NOMO-1 treated with DMSO at 0.1 percent for 48 hours (cell line): ENCODE measurements around the gene RASSF7.
"Not testable (repeated sequence)": the region's sequence is repeated elsewhere in the genome, so short reads cannot be mapped to it uniquely, and the experiment has no call there.

ENCODE experiments used
- DNase-seq: peaks from one replicate; lab custom pipeline; 2025; ENCODE audit not compliant: unreplicated experiment; lab: John Stamatoyannopoulos, UW

RASSF7 gene

DNA sequence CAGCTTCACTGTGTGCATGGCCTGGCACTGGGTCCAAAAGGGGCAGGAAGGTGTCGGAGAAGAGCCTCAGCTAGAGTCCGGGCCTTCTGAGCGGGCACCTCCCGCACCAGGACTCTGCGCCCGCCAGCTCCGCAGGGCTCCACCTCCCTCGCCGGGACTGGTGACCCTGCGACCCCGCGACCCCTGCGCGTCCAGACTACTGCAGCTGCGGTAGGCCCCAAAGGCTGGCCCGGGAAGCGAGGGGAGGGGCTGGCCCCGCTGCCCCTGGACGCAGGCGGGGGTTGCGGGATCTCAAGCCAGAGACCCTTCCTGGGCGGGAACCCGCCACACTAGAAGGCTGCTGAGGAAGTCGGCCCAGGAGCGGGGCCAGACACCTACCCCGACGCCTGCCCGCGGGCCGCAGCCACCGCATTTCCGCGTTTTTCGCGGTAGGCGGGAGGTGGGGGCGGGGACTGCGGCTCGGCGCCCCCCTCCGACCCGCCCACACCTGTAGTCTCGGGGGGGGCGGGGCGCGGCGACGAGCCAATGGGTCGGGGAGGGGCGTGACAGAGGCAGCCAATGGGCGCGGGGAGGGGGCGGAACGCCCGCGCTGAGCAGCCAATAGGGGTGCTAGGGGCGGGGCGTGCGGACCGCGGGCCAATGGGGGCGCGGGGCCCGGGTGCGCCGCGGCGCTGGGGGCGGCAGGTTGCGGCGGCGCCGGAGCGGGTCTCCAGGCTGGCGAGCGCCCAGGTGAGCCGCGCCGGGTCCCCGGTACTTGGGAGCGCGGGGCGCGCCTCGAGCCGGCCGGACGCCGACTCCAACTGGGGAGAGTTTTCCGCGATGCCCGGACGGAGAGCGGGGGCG lies at the start of gene RASSF7, which contains the start of gene LMNTD2:
RASSF7 (plus strand) TSS at position 666 of the 843 bp plus-strand sequence. CDS start 799 bp downstream, outside the sequence.
LMNTD2 (minus strand) TSS at position 434 of the 843 bp plus-strand sequence; CDS start at position 412, 22 bp downstream.
- DNase-seq: peak; percentile 85

DNA sequence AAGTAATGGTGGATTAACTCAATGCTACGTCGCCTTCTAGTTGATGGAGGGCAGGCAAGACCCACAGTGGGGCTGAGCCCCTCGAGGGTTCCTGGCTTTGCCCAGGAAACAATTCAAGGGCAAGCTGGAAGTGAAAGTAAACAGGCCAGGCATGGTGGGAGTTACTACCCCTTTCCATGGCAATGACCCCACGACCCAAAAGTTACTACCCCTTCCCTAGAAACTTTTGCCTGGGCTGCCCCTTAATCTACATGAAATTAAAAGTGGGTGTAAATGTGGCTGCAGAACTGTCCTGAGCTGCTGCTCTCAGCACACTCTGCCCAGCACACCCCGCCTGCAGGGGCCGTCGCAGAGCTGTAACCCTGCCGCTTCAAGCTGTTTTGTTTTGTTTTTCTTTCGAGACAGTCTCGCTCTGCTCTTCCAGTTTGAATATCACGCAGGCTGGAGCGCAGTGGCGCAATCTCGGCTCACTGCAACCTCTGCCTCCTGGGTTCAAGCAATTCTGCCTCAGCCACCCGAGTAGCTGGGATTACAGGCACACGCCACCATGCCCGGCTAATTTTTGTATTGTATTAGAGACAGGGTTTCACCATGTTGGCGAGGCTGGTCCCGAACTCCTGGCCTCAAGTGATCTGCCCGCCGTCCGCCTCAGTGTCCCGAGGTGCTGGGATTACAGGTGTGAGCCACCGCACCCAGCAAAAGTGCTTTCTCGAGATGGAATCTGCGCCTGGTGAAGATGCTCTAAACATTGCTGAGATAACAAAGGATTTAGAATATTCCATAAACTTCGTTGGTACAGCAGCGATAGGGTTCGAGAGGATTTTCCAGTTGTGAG lies 47.8 kb upstream of the RASSF7 start:
- DNase-seq: peak; percentile 54

GRCh38 chr11:514606-515005 lies 46.2 kb upstream of the RASSF7 start:
- no peak for DNase-seq

DNA sequence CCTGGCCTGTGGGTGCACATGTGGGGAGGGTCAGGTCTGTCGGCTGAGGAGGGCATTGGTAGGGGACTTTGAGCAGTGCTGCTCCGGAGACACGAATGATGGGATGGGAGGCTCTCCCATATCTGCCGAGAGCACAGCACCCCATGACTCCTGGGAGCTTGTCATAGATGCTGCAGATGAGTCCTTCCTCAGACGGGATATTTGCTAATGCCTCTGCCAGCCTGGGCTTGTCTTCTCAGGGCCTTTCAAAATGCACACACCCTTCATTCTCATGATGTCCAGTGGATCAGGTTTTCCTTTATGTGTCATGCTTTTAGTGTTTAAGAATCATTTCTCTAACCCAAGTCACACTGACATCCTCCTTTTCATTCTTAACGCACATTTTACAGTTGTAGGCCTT lies 45.6 kb upstream of the RASSF7 start:
- no peak for DNase-seq

GRCh38 chr11:516400-516799 lies 44.4 kb upstream of the RASSF7 start:
- no peak for DNase-seq

GRCh38 chr11:516918-517685 lies 43.7 kb upstream of the RASSF7 start:
- not testable (repeated sequence) for DNase-seq

GRCh38 chr11:518463-519202 lies 42.1 kb upstream of the RASSF7 start:
- no peak for DNase-seq

- no peak for DNase-seq
Observed at GRCh38 chr11:520428-521176, 40.2 kb upstream of the RASSF7 start.

GRCh38 chr11:521177-521688 lies 39.5 kb upstream of the RASSF7 start:
- no peak for DNase-seq

GRCh38 chr11:526192-526591 lies 34.6 kb upstream of the RASSF7 start:
- no peak for DNase-seq

DNA sequence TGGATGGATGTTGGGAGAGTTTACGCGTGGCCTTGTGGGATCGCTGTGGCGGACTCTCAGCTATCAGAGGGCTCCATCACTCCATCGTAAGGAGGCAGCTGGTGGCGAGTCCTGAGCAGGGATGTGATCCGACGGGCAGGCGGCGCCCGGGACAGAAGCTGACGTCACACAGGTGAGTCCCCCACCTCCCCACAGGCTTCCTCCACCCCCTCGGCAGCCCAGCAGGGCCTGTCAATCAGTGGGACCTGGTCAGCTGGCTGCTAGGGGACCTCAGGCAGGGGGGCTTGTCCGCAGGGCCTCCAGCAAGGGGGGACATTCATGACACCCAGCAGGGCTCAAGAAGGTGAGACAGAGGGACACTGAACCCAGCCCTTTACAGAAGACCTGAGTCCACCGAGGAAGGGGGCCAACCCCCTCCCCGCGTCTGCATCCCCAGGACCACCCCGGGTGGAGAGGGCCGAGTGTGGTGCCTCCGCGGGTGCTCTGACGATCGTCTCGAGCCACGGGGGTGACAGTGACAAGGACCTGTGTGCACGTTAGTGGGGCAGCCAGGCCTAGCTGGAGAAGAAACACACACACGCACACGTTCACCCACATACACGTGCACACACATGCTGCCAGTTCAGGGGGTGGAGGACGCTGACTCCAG lies 32.5 kb upstream of the RASSF7 start:
- no peak for DNase-seq

- DNase-seq: no peak
Observed at GRCh38 chr11:528815-529727, 31.7 kb upstream of the RASSF7 start.

GRCh38 chr11:529728-530411 lies 30.9 kb upstream of the RASSF7 start:
- no peak for DNase-seq

DNA sequence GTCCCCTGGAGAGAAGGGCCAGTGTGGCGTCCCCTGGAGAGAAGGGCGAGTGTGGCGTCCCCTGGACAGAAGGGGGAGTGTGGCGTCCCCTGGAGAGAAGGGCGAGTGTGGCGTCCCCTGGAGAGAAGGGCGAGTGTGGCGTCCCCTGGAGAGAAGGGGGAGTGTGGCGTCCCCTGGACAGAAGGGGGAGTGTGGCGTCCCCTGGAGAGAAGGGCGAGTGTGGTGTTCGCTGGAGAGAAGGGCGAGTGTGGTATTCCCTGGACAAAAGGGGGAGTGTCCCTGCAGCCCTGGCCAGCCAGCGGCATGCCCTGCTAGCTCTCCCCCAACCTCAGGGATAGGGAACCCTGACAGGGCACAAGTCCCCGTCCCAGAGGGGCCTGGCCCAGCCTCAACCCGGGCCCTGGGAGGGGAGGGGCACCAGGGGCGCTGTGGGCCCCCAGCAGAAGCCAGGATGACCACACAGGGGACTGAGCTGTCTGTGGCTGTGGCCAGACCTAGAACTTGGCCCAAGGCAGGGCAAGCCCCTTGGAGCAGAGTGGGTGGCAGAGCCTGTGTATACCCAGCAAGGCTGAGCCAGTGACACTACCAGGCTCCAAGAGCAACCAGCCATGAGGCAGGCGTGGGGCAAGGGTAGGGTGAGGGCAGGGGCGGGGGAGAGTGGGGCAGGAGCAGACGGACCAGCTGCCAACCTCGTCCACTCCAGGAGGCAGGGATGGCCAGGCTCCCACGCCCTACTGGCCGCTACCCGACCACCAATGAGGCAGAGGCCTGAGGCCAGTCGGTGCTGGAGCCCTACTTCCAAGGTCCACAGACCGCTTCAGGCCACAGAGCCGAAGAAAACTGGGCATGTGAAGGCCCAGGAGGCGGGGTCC lies 29.6 kb upstream of the RASSF7 start:
- no peak for DNase-seq

DNA sequence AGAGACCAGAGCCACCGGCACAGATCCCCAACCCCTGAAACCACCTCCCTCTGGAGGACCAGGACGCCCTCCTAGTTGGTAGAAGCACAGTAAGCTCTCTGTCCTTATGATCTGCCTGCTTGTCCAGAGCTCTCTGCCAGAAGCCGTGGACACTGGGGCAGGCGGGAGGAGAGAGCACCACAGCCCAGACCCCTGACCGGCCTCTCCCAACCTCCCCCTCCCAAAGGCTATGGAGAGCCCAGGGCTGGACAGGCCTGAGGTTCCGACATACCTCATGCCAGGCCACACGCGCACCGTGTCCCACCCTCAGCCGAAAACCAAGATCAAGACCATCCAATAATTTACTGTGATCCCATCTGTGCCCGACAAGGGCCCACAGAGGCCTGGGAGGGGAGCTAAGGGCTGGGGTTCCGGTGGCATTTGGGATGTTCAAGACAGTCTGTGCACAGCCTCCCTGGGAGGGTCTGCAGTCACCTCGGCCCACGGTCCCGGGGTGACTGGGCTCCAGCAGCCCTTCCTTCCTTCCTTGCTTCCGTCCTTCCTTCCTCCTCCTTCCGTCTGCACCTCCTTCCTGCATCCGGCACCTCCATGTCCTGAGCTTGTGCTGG lies 28.7 kb upstream of the RASSF7 start:
- DNase-seq: no peak

DNA sequence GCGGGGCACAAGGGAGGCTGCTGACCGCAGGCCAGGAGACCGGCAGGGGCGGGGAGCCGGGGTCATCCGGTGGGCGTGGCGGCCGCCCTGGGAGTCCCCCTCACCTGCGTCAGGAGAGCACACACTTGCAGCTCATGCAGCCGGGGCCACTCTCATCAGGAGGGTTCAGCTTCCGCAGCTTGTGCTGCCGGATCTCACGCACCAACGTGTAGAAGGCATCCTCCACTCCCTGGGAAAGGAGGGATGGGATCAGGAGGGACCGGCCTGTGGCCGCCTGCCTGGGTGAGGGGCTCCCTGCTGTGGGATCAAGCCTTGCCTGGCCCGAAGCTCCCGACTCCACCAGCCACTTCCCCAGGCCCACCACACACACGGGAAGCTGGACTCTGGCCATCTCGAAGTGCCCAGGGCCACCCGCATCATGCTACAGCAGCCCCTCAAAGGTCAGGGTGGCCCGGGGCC lies 28.2 kb upstream of the RASSF7 start:
- no peak for DNase-seq
